GM21825 (cell line): ENCODE measurements around the gene PALM2AKAP2.

ENCODE experiments used
- ATAC-seq: cut with Tn5 transposase; IDR thresholded peaks from one replicate; pipeline ENCODE4 v1.9.1; 2021; ENCODE audit warnings: mild to moderate bottlenecking, moderate library complexity; ENCODE audit not compliant: unreplicated experiment

PALM2AKAP2 gene

GRCh38 chr9:109779711-109780452, at the start of gene PALM2AKAP2:
TSS of gene PALM2AKAP2 (plus strand) at chr9:109780198. CDS start at chr9:109780489, 291 bp downstream.
- no peak for ATAC-seq

GRCh38 chr9:109730228-109730627, 49.8 kb upstream of the PALM2AKAP2 start:
- ATAC-seq = no peak

GRCh38 chr9:109733690-109734089, 46.3 kb upstream of the PALM2AKAP2 start:
- no peak for ATAC-seq

GRCh38 chr9:109734814-109735213, 45.2 kb upstream of the PALM2AKAP2 start:
- no peak for ATAC-seq

- ATAC-seq = no peak
These were observed 44.2 kb upstream of the PALM2AKAP2 start for GRCh38 chr9:109735801-109736200.

- ATAC-seq = no peak
These were observed 42.7 kb upstream of the PALM2AKAP2 start for GRCh38 chr9:109737295-109737694.

GRCh38 chr9:109739760-109740159, 40.2 kb upstream of the PALM2AKAP2 start:
- no peak for ATAC-seq

- ATAC-seq = no peak
These were observed 37.1 kb upstream of the PALM2AKAP2 start for GRCh38 chr9:109742776-109743348.

GRCh38 chr9:109743696-109744095, 36.3 kb upstream of the PALM2AKAP2 start:
- no peak for ATAC-seq

GRCh38 chr9:109745335-109746283, 34.4 kb upstream of the PALM2AKAP2 start:
- no peak for ATAC-seq

- no peak for ATAC-seq
These were observed 28.7 kb upstream of the PALM2AKAP2 start for GRCh38 chr9:109751253-109751652.

GRCh38 chr9:109753308-109753707, 26.7 kb upstream of the PALM2AKAP2 start:
- no peak for ATAC-seq

GRCh38 chr9:109755040-109755439, 25.0 kb upstream of the PALM2AKAP2 start:
- no peak for ATAC-seq

- ATAC-seq = no peak
These were observed 20.4 kb upstream of the PALM2AKAP2 start for GRCh38 chr9:109759589-109759988.

GRCh38 chr9:109765278-109765677, 14.7 kb upstream of the PALM2AKAP2 start:
- no peak for ATAC-seq

- no peak for ATAC-seq
These were observed 14.2 kb upstream of the PALM2AKAP2 start for GRCh38 chr9:109765830-109766229.

- ATAC-seq = no peak
These were observed 13.6 kb upstream of the PALM2AKAP2 start for GRCh38 chr9:109766351-109766750.

- ATAC-seq = no peak
These were observed 12.6 kb upstream of the PALM2AKAP2 start for GRCh38 chr9:109767404-109767803.

GRCh38 chr9:109767814-109768213, 12.2 kb upstream of the PALM2AKAP2 start:
- no peak for ATAC-seq

GRCh38 chr9:109769250-109769649, 10.7 kb upstream of the PALM2AKAP2 start:
- ATAC-seq = no peak

GRCh38 chr9:109770101-109770500, 9.9 kb upstream of the PALM2AKAP2 start:
- no peak for ATAC-seq
